Naive thymus-derived CD4-positive, alpha-beta T cell (primary cell): ENCODE results near the gene PPP4R3B. TPM values are rescaled to one million over a fixed set of nuclear protein-coding genes. Genes with fewer than 3 reads are reported as not detected.
"Not testable (repeated sequence)": the region's sequence is repeated elsewhere in the genome, so short reads cannot be mapped to it uniquely, and the experiment has no call there.

Source experiments
- ATAC-seq: fragments of 150-1000 bp; cut with Tn5 transposase; 2 replicates; pipeline ENCODE4 v1.10.0; 2021; ENCODE audit warnings: mild to moderate bottlenecking, moderate library complexity
- CTCF ChIA-PET: fragments of 350-600 bp; sonication (Branson Sonifier 250); formaldehyde crosslinking; loops from one replicate; lab custom pipeline; 2021; ENCODE audit warnings: antibody characterized with exemption; lab: Charles Lee
- POLR2A ChIA-PET: fragments of 350-600 bp; sonication (Branson Sonifier 250); formaldehyde crosslinking; loops from one replicate; lab custom pipeline; 2021; ENCODE audit warnings: antibody characterized with exemption, inconsistent platforms; lab: Charles Lee
- DNase-seq, 9 donors: peaks; one replicate each; pipeline versions ENCODE4 v3.0.0 to v3.0.0-alpha.2; 2020 to 2022; ENCODE audit warnings: mixed read lengths in 1 of 9
- H3K27ac ChIP-seq: one replicate; pipeline ENCODE4 v1.7.0; 2013; ENCODE audit warnings: mild to moderate bottlenecking, low read depth, low read length, moderate library complexity
- H3K27me3 ChIP-seq, 2 donors: one replicate each; pipeline ENCODE4 v1.7.0; 2013; ENCODE audit warnings: low read length in 2 of 2, mild to moderate bottlenecking in 2 of 2, moderate library complexity in 2 of 2; ENCODE audit not compliant: control insufficient read depth in 2 of 2, insufficient read depth in 2 of 2
- H3K36me3 ChIP-seq, 3 experiments: 1 replicate in 2 of 3; 2 replicates in 1 of 3; pipeline ENCODE4 v1.7.0; 2013; ENCODE audit warnings: low read length in 3 of 3, mild to moderate bottlenecking in 3 of 3, moderate library complexity in 1 of 3; ENCODE audit not compliant: insufficient read depth in 3 of 3, control insufficient read depth in 2 of 3
- H3K4me1 ChIP-seq, 2 donors: one replicate each; pipeline ENCODE4 v1.7.0; 2013; ENCODE audit warnings: low read length in 2 of 2, mild to moderate bottlenecking in 2 of 2, moderate library complexity in 1 of 2; ENCODE audit not compliant: control insufficient read depth in 2 of 2, insufficient read depth in 2 of 2
- H3K4me3 ChIP-seq: 2 replicates; pipeline ENCODE4 v1.7.0; 2013; ENCODE audit warnings: mild to moderate bottlenecking, low read length
- H3K9me3 ChIP-seq, 3 experiments: 1 replicate in 2 of 3; 2 replicates in 1 of 3; pipeline ENCODE4 v1.7.0; 2013; ENCODE audit warnings: low read length in 3 of 3; ENCODE audit not compliant: control insufficient read depth in 2 of 3
- H3K27ac Mint-ChIP-seq, 9 donors: one replicate each; pipeline ENCODE4 v1.8.0; 2020 to 2022; ENCODE audit warnings: mixed read lengths in 9 of 9, mild to moderate bottlenecking in 8 of 9, moderate library complexity in 5 of 9, inconsistent platforms in 2 of 9
- H3K27me3 Mint-ChIP-seq, 5 donors: one replicate each; pipeline ENCODE4 v1.8.0; 2021 to 2022; ENCODE audit warnings: mixed read lengths in 5 of 5, mild to moderate bottlenecking in 1 of 5
- H3K36me3 Mint-ChIP-seq, 5 donors: one replicate each; pipeline ENCODE4 v1.8.0; 2020 to 2022; ENCODE audit warnings: mixed read lengths in 5 of 5, mild to moderate bottlenecking in 3 of 5, inconsistent platforms in 1 of 5
- H3K4me1 Mint-ChIP-seq, 7 donors: one replicate each; pipeline ENCODE4 v1.8.0; 2020 to 2022; ENCODE audit warnings: mixed read lengths in 7 of 7, mild to moderate bottlenecking in 3 of 7, inconsistent platforms in 1 of 7
- H3K4me3 Mint-ChIP-seq, 10 donors: one replicate each; pipeline ENCODE4 v1.8.0; 2020 to 2022; ENCODE audit warnings: mild to moderate bottlenecking in 10 of 10, mixed read lengths in 10 of 10, moderate library complexity in 6 of 10, inconsistent platforms in 2 of 10
- H3K9me3 Mint-ChIP-seq, 11 donors: one replicate each; pipeline ENCODE4 v1.8.0; 2020 to 2022; ENCODE audit warnings: mixed read lengths in 11 of 11, mild to moderate bottlenecking in 4 of 11, inconsistent platforms in 1 of 11, moderate library complexity in 1 of 11
- intact Hi-C, 2 donors: fragments of 100-400 bp; cut with micrococcal nuclease; formaldehyde crosslinking; loops; one replicate each; pipeline ENCODE4 v1.15.1; 2023
- polyA plus RNA-seq, 2 donors: library from polyadenylated mRNA; unstranded; fragments of 300-500 nt; fragmentation: Illumina TruSeq; gene quantifications; one replicate each; pipeline ENCODE4 v1.2.3, GENCODE V29; 2021
- total RNA-seq, 6 experiments: library from RNA in 5 of 6; stranded (reverse) in 5 of 6; gene quantifications; 1 replicate in 5 of 6; 2 replicates in 1 of 6; pipeline ENCODE4 v1.2.3 and lab custom pipeline; 2021 to 2026

PPP4R3B gene
- total and polyA plus RNA-seq, 7 experiments from 2014 or later = 65.9 to 113 (median 83.9) TPM

DNA sequence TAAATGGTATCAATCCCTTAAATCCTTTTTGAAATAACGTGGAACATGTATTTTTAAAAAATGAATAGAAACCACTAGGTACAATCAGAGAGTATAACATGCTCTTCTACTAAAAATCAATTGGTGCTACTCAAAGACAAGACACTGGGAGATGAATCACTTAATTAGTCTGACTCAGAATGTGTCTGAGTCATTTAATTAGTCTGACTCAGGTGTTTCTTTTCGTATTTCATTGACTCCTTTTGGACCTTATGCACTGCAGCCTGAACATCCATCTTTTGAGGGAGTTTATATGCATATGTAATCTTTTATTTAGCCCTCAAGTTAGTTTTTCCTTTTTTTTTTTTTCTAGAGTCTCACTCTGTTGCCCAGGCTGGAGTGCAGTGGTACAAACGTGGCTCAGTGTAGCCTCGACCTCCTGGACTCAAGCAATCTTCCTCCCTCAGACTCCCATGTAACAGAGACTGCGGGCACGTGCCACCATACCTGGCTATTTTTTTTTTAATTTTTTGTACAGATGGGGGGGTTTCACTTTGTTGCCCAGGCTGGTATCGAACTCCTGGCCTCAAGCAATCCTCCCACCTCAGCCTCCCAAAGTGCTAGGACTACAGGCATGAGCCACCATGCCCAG is 26.5 kb downstream of the PPP4R3B start:
- Histone ChIP-seq H3K36me3 (peaks cover 0 to 4% (median 3%) of the 10 kb centered on the region in 3 experiments), H3K9me3 (no peaks in the 10 kb centered on the region), H3K4me1 (no peaks in the 10 kb centered on the region), H3K27ac (no peak overlapping the region), H3K4me3 (no peak overlapping the region), H3K27me3 (no peaks in the 10 kb centered on the region)
- intact Hi-C loops = loop anchor here in 1 of 2 donors (1.0 kb wide), 1 partner anchor 8 kb away; no protein-coding TSS in a partner anchor
- Mint-ChIP-seq H3K9me3 (no peaks in the 10 kb centered on the region), H3K4me3 (no peak overlapping the region), H3K27me3 (no peaks in the 10 kb centered on the region), H3K27ac (peak overlapping the region in 3 of 9 donors; percentile 31 to 48 (median 41)), H3K4me1 (peaks cover 7 to 55% (median 46%) of the 10 kb centered on the region in 7 donors), H3K36me3 (peaks cover 0 to 37% (median 13%) of the 10 kb centered on the region in 5 donors)
- CTCF ChIA-PET = no interaction called here
- POLR2A ChIA-PET = no interaction called here
- ATAC-seq = no peak
- no peak for DNase-seq

GRCh38 chr2:55585451-55586080 is 31.9 kb downstream of the PPP4R3B start:
- Mint-ChIP-seq H3K27me3 (no peaks in the 10 kb centered on the region), H3K9me3 (no peaks in the 10 kb centered on the region), H3K4me3 (peak overlapping the region in 1 of 10 donors; percentile 33), H3K27ac (peak overlapping the region in 3 of 9 donors; percentile 14 to 57 (median 55)), H3K4me1 (peaks cover 2 to 49% (median 36%) of the 10 kb centered on the region in 7 donors), H3K36me3 (peaks cover 5 to 33% (median 21%) of the 10 kb centered on the region in 5 donors)
- peaks cover 0 to 5% of the 10 kb centered on the region in 2 donors for H3K4me1 ChIP-seq
- H3K9me3 ChIP-seq = no peaks in the 10 kb centered on the region
- peaks cover 3 to 23% (median 13%) of the 10 kb centered on the region in 3 experiments for H3K36me3 ChIP-seq
- ChIA-PET CTCF (no interaction called here), POLR2A (no interaction called here)
- DNase-seq = no peak
- no peaks in the 10 kb centered on the region for H3K27me3 ChIP-seq
- no peak overlapping the region for H3K4me3 ChIP-seq
- no peak overlapping the region for H3K27ac ChIP-seq
- ATAC-seq = no peak
- intact Hi-C loops = no loop called here

- H3K4me1 ChIP-seq = peaks cover 0 to 5% of the 10 kb centered on the region in 2 donors
- H3K4me3 ChIP-seq = no peak overlapping the region
- DNase-seq (no peak), ATAC-seq (no peak)
- H3K9me3 ChIP-seq = no peaks in the 10 kb centered on the region
- Mint-ChIP-seq H3K4me3 (peak overlapping the region in 1 of 10 donors; percentile 23), H3K27ac (peak overlapping the region in 8 of 9 donors; percentile 22 to 83 (median 58)), H3K4me1 (peaks cover 2 to 45% (median 27%) of the 10 kb centered on the region in 7 donors), H3K9me3 (no peaks in the 10 kb centered on the region), H3K27me3 (no peaks in the 10 kb centered on the region), H3K36me3 (peaks cover 5 to 35% (median 22%) of the 10 kb centered on the region in 5 donors)
- intact Hi-C loops = no loop called here
- CTCF ChIA-PET = no interaction called here
- H3K27ac ChIP-seq = no peak overlapping the region
- no peaks in the 10 kb centered on the region for H3K27me3 ChIP-seq
- POLR2A ChIA-PET = no interaction called here
- H3K36me3 ChIP-seq = peaks cover 8 to 39% (median 21%) of the 10 kb centered on the region in 3 experiments
These were observed 35.4 kb downstream of the PPP4R3B start for GRCh38 chr2:55581874-55582547.

DNA sequence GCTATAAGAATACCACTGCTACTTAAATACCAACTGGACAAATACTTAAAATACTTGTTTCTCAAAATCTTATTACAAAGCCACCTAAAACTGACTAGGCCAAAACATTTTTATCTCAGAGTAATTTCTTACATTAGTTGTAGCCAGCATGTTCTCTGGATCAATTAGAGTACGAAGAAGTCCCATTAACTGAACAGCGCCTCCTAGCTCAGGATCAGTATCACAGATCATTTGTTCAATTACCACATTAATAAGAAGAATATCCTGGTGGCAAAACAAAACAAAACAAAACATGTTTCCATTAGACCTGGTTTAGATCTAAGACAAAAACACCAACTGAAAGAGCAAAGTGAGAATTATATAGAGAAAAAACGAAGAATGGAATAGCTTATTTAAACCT is 36.0 kb downstream of the PPP4R3B start:
- Mint-ChIP-seq H3K27me3 (no peaks in the 10 kb centered on the region), H3K36me3 (peaks cover 5 to 35% (median 23%) of the 10 kb centered on the region in 5 donors), H3K4me3 (peak overlapping the region in 1 of 10 donors; percentile 23), H3K9me3 (no peaks in the 10 kb centered on the region), H3K27ac (peak overlapping the region in 8 of 9 donors; percentile 24 to 83 (median 64)), H3K4me1 (peaks cover 2 to 41% (median 23%) of the 10 kb centered on the region in 7 donors)
- H3K27ac ChIP-seq = no peak overlapping the region
- ChIA-PET CTCF (no interaction called here), POLR2A (no interaction called here)
- intact Hi-C loops = no loop called here
- H3K4me1 ChIP-seq = peaks cover 0 to 5% of the 10 kb centered on the region in 2 donors
- peaks cover 8 to 35% (median 24%) of the 10 kb centered on the region in 3 experiments for H3K36me3 ChIP-seq
- ATAC-seq (no peak), DNase-seq (peak in 1 of 9 donors; percentile 10)
- H3K4me3 ChIP-seq = no peak overlapping the region
- no peaks in the 10 kb centered on the region for H3K27me3 ChIP-seq
- H3K9me3 ChIP-seq = no peaks in the 10 kb centered on the region

DNA sequence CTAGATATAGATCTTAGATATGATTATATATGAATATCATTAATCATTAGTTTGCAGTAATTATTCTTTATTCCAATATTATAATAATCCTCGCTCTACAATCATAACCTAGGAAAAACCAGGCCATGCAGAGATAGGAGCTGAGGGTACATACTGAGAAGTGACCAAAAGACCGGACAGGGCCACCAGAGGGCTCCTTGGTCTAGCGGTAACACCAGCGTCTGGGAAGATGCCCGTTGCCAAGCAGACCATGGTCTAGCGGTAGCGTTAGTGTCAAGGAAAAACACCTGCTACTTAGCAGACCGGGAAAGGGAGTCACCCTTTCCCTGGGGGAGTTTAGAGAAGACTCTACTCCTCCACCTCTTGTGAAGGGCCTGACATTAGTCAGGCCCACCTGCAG is 48.4 kb downstream of the PPP4R3B start:
- H3K9me3 ChIP-seq, H3K27me3 Mint-ChIP-seq, H3K9me3 Mint-ChIP-seq, ATAC-seq, H3K4me3 ChIP-seq, H3K4me3 Mint-ChIP-seq, H3K27me3 ChIP-seq, intact Hi-C loops, H3K27ac ChIP-seq, CTCF ChIA-PET, DNase-seq: not testable (repeated sequence)
- peaks cover 10 to 57% (median 39%) of the 10 kb centered on the region in 5 donors for H3K36me3 Mint-ChIP-seq
- H3K4me1 ChIP-seq = peaks cover 10 to 17% of the 10 kb centered on the region in 2 donors
- H3K36me3 ChIP-seq = peaks cover 6 to 18% (median 7%) of the 10 kb centered on the region in 3 experiments
- H3K4me1 Mint-ChIP-seq = peaks cover 10 to 44% (median 33%) of the 10 kb centered on the region in 7 donors
- H3K27ac Mint-ChIP-seq = peak overlapping the region in 2 of 9 donors; percentile 22 to 82
- POLR2A ChIA-PET = interaction anchor here (0.8 to 1.7 kb wide), 2 partner anchors 43 to 50 kb away, joined by 3 to 8 read pairs; partner anchors contain the start of gene CFAP36

DNA sequence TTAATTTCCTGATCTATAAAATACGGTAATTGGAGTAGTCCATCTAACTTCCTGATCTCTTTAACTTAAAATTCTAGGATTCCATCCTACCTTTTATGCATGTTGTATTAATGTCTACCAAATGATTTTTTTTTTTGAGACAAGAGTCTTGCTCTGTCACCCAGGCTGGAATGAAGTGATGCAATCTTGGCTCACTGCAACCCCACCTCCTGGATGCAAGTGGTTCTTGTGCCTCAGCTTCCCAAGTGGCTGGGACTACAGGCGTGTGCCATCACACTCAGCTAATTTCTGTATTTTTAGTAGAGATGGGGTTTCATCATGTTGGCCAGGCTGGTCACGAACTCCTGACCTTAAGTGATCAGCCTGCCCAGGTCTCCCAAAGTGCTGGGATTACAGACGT is 50.1 kb downstream of the PPP4R3B start:
- H3K4me1 Mint-ChIP-seq = peaks cover 10 to 46% (median 36%) of the 10 kb centered on the region in 7 donors
- peaks cover 0 to 6% (median 2%) of the 10 kb centered on the region in 11 donors for H3K9me3 Mint-ChIP-seq
- intact Hi-C loops = no loop called here
- H3K4me1 ChIP-seq = peaks cover 10 to 17% of the 10 kb centered on the region in 2 donors
- DNase-seq = no peak
- H3K4me3 ChIP-seq = no peak overlapping the region
- H3K36me3 Mint-ChIP-seq = peaks cover 16 to 63% (median 52%) of the 10 kb centered on the region in 5 donors
- peak overlapping the region in 7 of 9 donors; percentile 38 to 87 (median 69) for H3K27ac Mint-ChIP-seq
- no peaks in the 10 kb centered on the region for H3K27me3 ChIP-seq
- no peak for ATAC-seq
- no peaks in the 10 kb centered on the region for H3K9me3 ChIP-seq
- H3K36me3 ChIP-seq = peaks cover 8 to 35% (median 16%) of the 10 kb centered on the region in 3 experiments
- no peak overlapping the region for H3K27ac ChIP-seq
- H3K4me3 Mint-ChIP-seq = peak overlapping the region in 5 of 10 donors; percentile 26 to 54 (median 33)
- ChIA-PET POLR2A (no interaction called here), CTCF (interaction anchor here (0.6 kb wide), 1 partner anchor 378 kb away, joined by 4 read pairs; no protein-coding TSS in a partner anchor)
- H3K27me3 Mint-ChIP-seq = no peaks in the 10 kb centered on the region
